HCT116 (cell line): Measurements from ENCODE around the gene TTC23. TPM values are rescaled to one million over a fixed set of nuclear protein-coding genes. Genes with fewer than 3 reads are reported as not detected.

Experiments used
- ATAC-seq: fragments of 200-7000 bp; cut with Tn5 transposase; 2 replicates; pipeline ENCODE4 v1.9.1; 2020; ENCODE audit warnings: mild to moderate bottlenecking, moderate library complexity
- BruUV-seq: library from RNA; stranded (reverse); fragments of 400-500 nt; replicated peaks from 2 replicates; lab custom pipeline; 2021; lab: Mats Ljungman, UMichigan
- CTCF ChIA-PET: fragments of 300-600 bp; sonication (Branson Sonifier 250); formaldehyde crosslinking; loops from one replicate; lab custom pipeline; 2021; ENCODE audit warnings: antibody characterized with exemption; lab: Charles Lee
- POLR2A ChIA-PET: fragments of 300-600, 350-600 bp; sonication (Branson Sonifier 250); formaldehyde crosslinking; loops from one replicate; lab custom pipeline; 2021; ENCODE audit warnings: antibody characterized with exemption; lab: Charles Lee
- RAD21 ChIA-PET, 2 experiments: fragments of 300-600 bp; sonication (Branson Sonifier 250); formaldehyde crosslinking; loops; one replicate each; lab custom pipeline; 2023; ENCODE audit warnings: low total read pairs in 2 of 2; ENCODE audit not compliant: uncharacterized antibody in 2 of 2, unreplicated experiment in 2 of 2, low non-redundant PET in 1 of 2; lab: Charles Lee
- DNase-seq: peaks from one replicate; pipeline ENCODE4 v3.0.0-alpha.2; 2010; ENCODE audit warnings: low read depth, low spot score
- H2AFZ ChIP-seq: fragments of 200-600 bp; shearing (Covaris generic), sonication (generic); 2 replicates; pipeline ENCODE4 v1.6.1; 2017; ENCODE audit warnings: low read depth, mixed run types, mixed read lengths, antibody characterized with exemption, low read length; ENCODE audit not compliant: poor library complexity, severe bottlenecking
- H3K27ac ChIP-seq: 2 replicates; pipeline ENCODE4 v1.5.1; 2012; ENCODE audit warnings: low read depth, low read length
- H3K27me3 ChIP-seq: fragments of 200-600 bp; sonication (generic); 2 replicates; pipeline ENCODE4 v1.6.1; 2016; ENCODE audit warnings: mixed run types, low read length, mixed read lengths; ENCODE audit not compliant: insufficient read depth
- H3K36me3 ChIP-seq, 2 experiments: fragments of 200-500 bp in 1 of 2; fragments of 200-600 bp in 1 of 2; sonication (Bioruptor generic) in 1 of 2; sonication (generic) in 1 of 2; 2 replicates each; pipeline versions ENCODE4 v1.5.1 to v1.6.1; 2014 to 2016; ENCODE audit warnings: low read length in 2 of 2, inconsistent platforms in 1 of 2, mixed read lengths in 1 of 2, mixed run types in 1 of 2; ENCODE audit not compliant: insufficient read depth in 2 of 2, control insufficient read depth in 1 of 2
- H3K4me1 ChIP-seq, 2 experiments: fragments of 200-600 bp in 1 of 2; sonication (generic) in 1 of 2; 2 replicates each; pipeline versions ENCODE4 v1.5.1 to v1.6.1; 2012 to 2017; ENCODE audit warnings: low read length in 2 of 2, inconsistent platforms in 1 of 2, mild to moderate bottlenecking in 1 of 2, mixed read lengths in 1 of 2, mixed run types in 1 of 2, moderate library complexity in 1 of 2; ENCODE audit not compliant: insufficient read depth in 2 of 2, control insufficient read depth in 1 of 2
- H3K4me2 ChIP-seq: fragments of 200-600 bp; sonication (generic); 2 replicates; pipeline ENCODE4 v1.6.1; 2017; ENCODE audit warnings: mixed run types, low read length, mixed read lengths
- H3K4me3 ChIP-seq, 2 experiments: fragments of 200-600 bp in 1 of 2; sonication (generic) in 1 of 2; replicated peaks in 1 of 2; 2 replicates each; pipeline ENCODE4 v1.5.1; 2011 to 2016; ENCODE audit warnings: low read length in 2 of 2, control low read depth in 1 of 2, low read depth in 1 of 2, mild to moderate bottlenecking in 1 of 2, mixed read lengths in 1 of 2, mixed run types in 1 of 2
- H3K79me2 ChIP-seq: fragments of 200-600 bp; sonication (generic); 2 replicates; pipeline ENCODE4 v1.6.1; 2017; ENCODE audit warnings: mild to moderate bottlenecking, mixed run types, low read length, moderate library complexity, mixed read lengths; ENCODE audit not compliant: insufficient read depth
- H3K9ac ChIP-seq: fragments of 200-600 bp; sonication (generic); 2 replicates; pipeline ENCODE4 v1.6.1; 2016; ENCODE audit warnings: low read length, mixed read lengths
- H3K9me2 ChIP-seq: fragments of 200-600 bp; sonication (generic), shearing (Covaris generic); 2 replicates; pipeline ENCODE4 v1.6.1; 2017; ENCODE audit warnings: mixed run types, mild to moderate bottlenecking, moderate library complexity; ENCODE audit not compliant: insufficient read depth
- H3K9me3 ChIP-seq, 2 experiments: fragments of 200-500 bp in 1 of 2; fragments of 200-600 bp in 1 of 2; sonication (Bioruptor generic) in 1 of 2; sonication (generic) in 1 of 2; 2 replicates each; pipeline ENCODE4 v1.6.1; 2014 to 2017; ENCODE audit warnings: low read length in 2 of 2, mixed read lengths in 2 of 2, inconsistent platforms in 1 of 2, low read depth in 1 of 2, mild to moderate bottlenecking in 1 of 2, mixed run types in 1 of 2, moderate library complexity in 1 of 2; ENCODE audit not compliant: control insufficient read depth in 1 of 2, insufficient read depth in 1 of 2
- H4K20me1 ChIP-seq: fragments of 200-600 bp; sonication (generic), shearing (Covaris generic); 2 replicates; pipeline ENCODE4 v1.6.1; 2017; ENCODE audit warnings: mixed run types, mild to moderate bottlenecking, moderate library complexity; ENCODE audit not compliant: insufficient read depth
- CBX3 ChIP-seq: IDR thresholded peaks from 2 replicates; pipeline ENCODE4 v1.6.1; 2012; ENCODE audit warnings: low read depth
- EGR1 ChIP-seq: IDR thresholded peaks from 2 replicates; pipeline ENCODE4 v1.6.1; 2012; ENCODE audit warnings: low read depth
- EZH2 ChIP-seq: fragments of 200-600 bp; sonication (generic); IDR thresholded peaks from 2 replicates; pipeline ENCODE4 v1.6.1; 2017; ENCODE audit warnings: antibody characterized with exemption, mixed run types
- EZH2phosphoT487 ChIP-seq: fragments of 200-600 bp; IDR thresholded peaks from 2 replicates; pipeline ENCODE4 v1.6.1; 2018; ENCODE audit warnings: antibody characterized with exemption, borderline replicate concordance
- FOSL1 ChIP-seq: IDR thresholded peaks from 2 replicates; pipeline ENCODE4 v1.6.1; 2012; ENCODE audit warnings: low read depth
- POLR2A ChIP-seq: IDR thresholded peaks from 2 replicates; pipeline ENCODE4 v1.7.0; 2011; ENCODE audit warnings: borderline replicate concordance; ENCODE audit not compliant: insufficient read depth, insufficient read length; ENCODE audit errors: extremely low read depth
- POLR2AphosphoS5 ChIP-seq: IDR thresholded peaks from 2 replicates; pipeline ENCODE4 v1.6.1; 2011; ENCODE audit warnings: mild to moderate bottlenecking, low read depth, low read length, moderate library complexity
- RAD21 ChIP-seq: IDR thresholded peaks from 2 replicates; pipeline ENCODE4 v1.6.1; 2012; ENCODE audit warnings: low read depth, mild to moderate bottlenecking
- SIN3A ChIP-seq: IDR thresholded peaks from 2 replicates; pipeline ENCODE4 v1.6.1; 2012; ENCODE audit warnings: low read depth
- intact Hi-C: fragments of 100-400 bp; cut with micrococcal nuclease; formaldehyde crosslinking; loops from 2 replicates; pipeline ENCODE4 v1.10.0; 2022
- total RNA-seq: library from RNA; stranded (reverse); gene quantifications from one replicate; pipeline ENCODE4 v1.2.1, GENCODE V29; 2021; ENCODE audit not compliant: unreplicated experiment
- TF ChIP-seq, protein P1 (sequence below): IDR thresholded peaks from 2 replicates; pipeline ENCODE4 v1.6.1; 2011; ENCODE audit warnings: mild to moderate bottlenecking, low read length, moderate library complexity; ENCODE audit not compliant: insufficient replicate concordance; ENCODE audit errors: extremely low read depth

The TTC23 gene
- total RNA-seq, 1 experiment from 2014 or later: 10.2 TPM

DNA sequence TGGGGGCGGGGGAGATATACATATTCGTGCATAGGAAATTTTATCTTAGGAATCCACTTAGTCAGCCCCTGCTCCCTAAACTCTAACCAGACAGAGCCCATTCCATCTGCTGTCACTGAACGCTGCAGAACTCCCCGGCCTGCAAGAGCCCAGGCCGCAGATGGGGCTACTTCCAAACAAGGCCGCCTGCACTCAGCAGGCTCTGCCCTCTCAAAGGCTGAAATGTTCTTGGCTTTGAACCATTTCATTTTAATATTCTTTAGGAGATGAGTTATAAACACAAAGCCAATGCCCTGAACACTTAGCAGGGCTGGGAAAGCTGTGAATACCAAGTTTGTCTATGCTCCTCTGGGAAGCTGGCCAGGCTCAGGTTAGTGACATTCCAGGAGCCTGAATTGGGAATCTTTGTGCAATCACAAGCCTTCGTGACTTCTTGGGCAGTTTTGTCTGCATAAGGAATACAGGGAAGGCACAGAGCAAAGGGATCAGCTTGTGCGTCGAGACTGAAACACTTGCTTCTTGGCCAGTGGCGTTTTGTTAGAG is 79.5 kb downstream of the TTC23 start:
- Histone ChIP-seq H3K4me3 (no peak overlapping the region), H3K4me2 (no peak overlapping the region), H3K9me3 (no peaks in the 10 kb centered on the region), H3K79me2 (no peaks in the 10 kb centered on the region), H3K4me1 (no peaks in the 10 kb centered on the region), H3K27ac (no peak overlapping the region), H3K27me3 (no peaks in the 10 kb centered on the region), H4K20me1 (no peaks in the 10 kb centered on the region), H3K36me3 (0 out of 4 replicates have a peak, but pooled peaks cover 0 to 2% of the 10 kb centered on the region in 2 experiments), H3K9ac (no peak overlapping the region), H2AFZ (no peak overlapping the region), H3K9me2 (no peaks in the 10 kb centered on the region)
- RAD21 ChIA-PET: no interaction called here
- TF ChIP-seq EGR1 (no peak), POLR2AphosphoS5 (no peak), RAD21 (no peak), EZH2 (no peak), FOSL1 (no peak), CBX3 (no peak), EZH2phosphoT487 (no peak), POLR2A (no peak), SIN3A (no peak)
- TF ChIP-seq, protein P1, sequence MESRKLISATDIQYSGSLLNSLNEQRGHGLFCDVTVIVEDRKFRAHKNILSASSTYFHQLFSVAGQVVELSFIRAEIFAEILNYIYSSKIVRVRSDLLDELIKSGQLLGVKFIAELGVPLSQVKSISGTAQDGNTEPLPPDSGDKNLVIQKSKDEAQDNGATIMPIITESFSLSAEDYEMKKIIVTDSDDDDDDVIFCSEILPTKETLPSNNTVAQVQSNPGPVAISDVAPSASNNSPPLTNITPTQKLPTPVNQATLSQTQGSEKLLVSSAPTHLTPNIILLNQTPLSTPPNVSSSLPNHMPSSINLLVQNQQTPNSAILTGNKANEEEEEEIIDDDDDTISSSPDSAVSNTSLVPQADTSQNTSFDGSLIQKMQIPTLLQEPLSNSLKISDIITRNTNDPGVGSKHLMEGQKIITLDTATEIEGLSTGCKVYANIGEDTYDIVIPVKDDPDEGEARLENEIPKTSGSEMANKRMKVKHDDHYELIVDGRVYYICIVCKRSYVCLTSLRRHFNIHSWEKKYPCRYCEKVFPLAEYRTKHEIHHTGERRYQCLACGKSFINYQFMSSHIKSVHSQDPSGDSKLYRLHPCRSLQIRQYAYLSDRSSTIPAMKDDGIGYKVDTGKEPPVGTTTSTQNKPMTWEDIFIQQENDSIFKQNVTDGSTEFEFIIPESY: no peak
- CTCF ChIA-PET: no interaction called here
- intact Hi-C loops: no loop called here
- POLR2A ChIA-PET: no interaction called here
- no TSS peak for BruUV-seq
- DNase-seq (no peak), ATAC-seq (no peak)
